ENCODE data around the gene MYO18B. TPM values are rescaled to one million over a fixed set of nuclear protein-coding genes. Genes with fewer than 3 reads are reported as not detected.

Gene MYO18B
- total and polyA plus RNA-seq, 2 of the 4 experiments (the other 2 are of a cell fraction), result under 0.01 TPM; not detected in 1

GRCh38 chr22:26054841-26055605 lies 313.0 kb downstream of the MYO18B start:
- Histone ChIP-seq H3K4ac (ENCODE audit: low read depth, low read length) (no peak overlapping the region), H2AFZ (replicated peaks; ENCODE audit: low read length, poor library complexity) (no peak overlapping the region), H3K36me3 (ENCODE audit: control insufficient read depth, insufficient read depth, low read length) (no peaks in the 10 kb centered on the region), H4K20me1 (ENCODE audit: insufficient read depth, low read length) (no peaks in the 10 kb centered on the region), H3K56ac (ENCODE audit: extremely low read depth, insufficient read depth, low read length) (no peak overlapping the region), H2BK5ac (ENCODE audit: low read depth, low read length, poor library complexity, severe bottlenecking) (no peak overlapping the region), H2BK20ac (ENCODE audit: low read depth, low read length) (no peak overlapping the region), H2BK15ac (ENCODE audit: low read depth, low read length) (no peak overlapping the region), H4K91ac (ENCODE audit: insufficient read depth, low read depth, low read length) (no peak overlapping the region), H4K5ac (ENCODE audit: low read depth, low read length) (no peak overlapping the region), H3K4me3 (ENCODE audit: insufficient read depth, low read depth, low read length) (no peak overlapping the region), H3K9me3 (ENCODE audit: control insufficient read depth, insufficient read depth, low read length) (peaks cover 10% of the 10 kb centered on the region; the same call in 1 of the 2 replicates), H3K27me3 (ENCODE audit: control insufficient read depth, insufficient read depth, low read length) (no peaks in the 10 kb centered on the region), H3K23ac (ENCODE audit: low read depth, low read length) (no peak overlapping the region), H3K9me1 (ENCODE audit: insufficient read depth, low read length) (no peaks in the 10 kb centered on the region), H3K18ac (ENCODE audit: low read depth, low read length) (no peak overlapping the region), H3K9ac (ENCODE audit: low read depth, low read length) (no peak overlapping the region), H3K4me2 (ENCODE audit: low read depth, low read length) (no peak overlapping the region), H2BK120ac (ENCODE audit: low read depth, low read length) (no peak overlapping the region), H4K8ac (ENCODE audit: low read depth in 2 of 2, low read length in 2 of 2) (no peak overlapping the region), H3K27ac (ENCODE audit: insufficient read depth, low read length) (no peak overlapping the region), H2AK5ac (ENCODE audit: low read depth, low read length) (no peak overlapping the region), H3K14ac (replicated peaks; ENCODE audit: low read depth, low read length) (no peak overlapping the region), H3K4me1 (ENCODE audit: control insufficient read depth, insufficient read depth, low read length) (no peaks in the 10 kb centered on the region), H2AK9ac (replicated peaks; ENCODE audit: low read depth, low read length, poor library complexity) (no peak overlapping the region), H3K79me1 (ENCODE audit: low read depth in 1 of 2, low read length in 2 of 2) (no peaks in the 10 kb centered on the region)
- no peak for DNase-seq
- dilution Hi-C loops (cut with HindIII; ENCODE audit: low sequenced_read_pairs, unreplicated experiment) (no loop called here), in situ Hi-C loops (cut with MboI; ENCODE audit: low sequenced_read_pairs) (no loop called here), intact Hi-C loops (cut with micrococcal nuclease) (no loop called here)
- no TSS peak for BruUV-seq (replicated peaks)
- no CpG with 5 or more reads among the region's 6 CpGs for WGBS, 2 experiments (ENCODE audit: extremely low coverage in 2 of 2, insufficient read length in 1 of 2)
- POLR2A ChIA-PET (ENCODE audit: unreplicated experiment), result no interaction called here
- ATAC-seq (ENCODE audit: low read depth), result no peak
- TF ChIP-seq RAD21 (IDR thresholded peaks at IDR 0.05; ENCODE audit: low read length) (no peak), RCOR1 (IDR thresholded peaks at IDR 0.05; ENCODE audit: insufficient replicate concordance, low read length) (no peak), USF2 (IDR thresholded peaks at IDR 0.05; ENCODE audit: low read depth, low read length) (no peak), FOS (IDR thresholded peaks at IDR 0.05; ENCODE audit: low read depth, low read length) (no peak), BHLHE40 (IDR thresholded peaks at IDR 0.05; ENCODE audit: low read depth, low read length) (no peak), MAFK (IDR thresholded peaks at IDR 0.05; ENCODE audit: low read depth, low read length) (no peak), SMC3 (IDR thresholded peaks at IDR 0.05; ENCODE audit: low read depth, low read length) (no peak), CTCF (conservative IDR thresholded peaks at IDR 0.05; ENCODE audit: low read depth, low read length) (no peak), CEBPB (IDR thresholded peaks at IDR 0.05; ENCODE audit: low read depth, low read length) (no peak), RFX5 (IDR thresholded peaks at IDR 0.05; ENCODE audit: low read depth, low read length) (no peak), MXI1 (IDR thresholded peaks at IDR 0.05; ENCODE audit: borderline replicate concordance, low read depth, low read length) (no peak), MAZ (IDR thresholded peaks at IDR 0.05; ENCODE audit: borderline replicate concordance, low read depth, low read length) (no peak), POLR2A (IDR thresholded peaks at IDR 0.05; ENCODE audit: low read depth, low read length) (no peak), ELK1 (IDR thresholded peaks at IDR 0.05; ENCODE audit: borderline replicate concordance, low read depth, low read length) (no peak), NFE2L2 (IDR thresholded peaks at IDR 0.05; ENCODE audit: low read depth, low read length) (no peak), CHD1 (IDR thresholded peaks at IDR 0.05; ENCODE audit: low read depth, low read length) (no peak)
- CTCF ChIA-PET, result no interaction called here
